Chondrocyte (in vitro differentiated cells): ENCODE results near the gene CD99L2. TPM values are rescaled to one million over a fixed set of nuclear protein-coding genes. Genes with fewer than 3 reads are reported as not detected.

ENCODE experiments used
- DNase-seq: peaks from one replicate; pipeline ENCODE4 v3.0.0; 2021; ENCODE audit warnings: mixed read lengths, low spot score
- H3K27ac Mint-ChIP-seq: one replicate; pipeline ENCODE4 v1.8.0; 2021; ENCODE audit warnings: mild to moderate bottlenecking, moderate library complexity, mixed read lengths; ENCODE audit not compliant: unreplicated experiment
- H3K27me3 Mint-ChIP-seq: 2 replicates; pipeline ENCODE4 v1.8.0; 2021; ENCODE audit warnings: low read depth, mixed read lengths
- H3K36me3 Mint-ChIP-seq: 2 replicates; pipeline ENCODE4 v1.8.0; 2021; ENCODE audit warnings: low read depth, mixed read lengths
- H3K4me1 Mint-ChIP-seq: 2 replicates; pipeline ENCODE4 v1.8.0; 2021; ENCODE audit warnings: low read depth, mild to moderate bottlenecking, mixed read lengths
- H3K4me3 Mint-ChIP-seq: one replicate; pipeline ENCODE4 v1.8.0; 2021; ENCODE audit warnings: mild to moderate bottlenecking, moderate library complexity, mixed read lengths; ENCODE audit not compliant: unreplicated experiment
- H3K9me3 Mint-ChIP-seq: 2 replicates; pipeline ENCODE4 v1.8.0; 2021; ENCODE audit warnings: low read depth, mixed read lengths
- total RNA-seq: library from RNA; stranded (reverse); gene quantifications from 3 replicates; pipeline ENCODE4 v1.2.1, GENCODE V29; 2021
- TF ChIP-seq, protein P1 (sequence below): fragments of 200-600 bp; sonication (generic); IDR thresholded peaks from 2 replicates; pipeline ENCODE4 v1.5.0; 2021; ENCODE audit warnings: antibody characterized with exemption, mild to moderate bottlenecking, moderate library complexity

CD99L2 gene
- total RNA-seq, 1 donor from 2014 or later: 82.1 TPM

DNA sequence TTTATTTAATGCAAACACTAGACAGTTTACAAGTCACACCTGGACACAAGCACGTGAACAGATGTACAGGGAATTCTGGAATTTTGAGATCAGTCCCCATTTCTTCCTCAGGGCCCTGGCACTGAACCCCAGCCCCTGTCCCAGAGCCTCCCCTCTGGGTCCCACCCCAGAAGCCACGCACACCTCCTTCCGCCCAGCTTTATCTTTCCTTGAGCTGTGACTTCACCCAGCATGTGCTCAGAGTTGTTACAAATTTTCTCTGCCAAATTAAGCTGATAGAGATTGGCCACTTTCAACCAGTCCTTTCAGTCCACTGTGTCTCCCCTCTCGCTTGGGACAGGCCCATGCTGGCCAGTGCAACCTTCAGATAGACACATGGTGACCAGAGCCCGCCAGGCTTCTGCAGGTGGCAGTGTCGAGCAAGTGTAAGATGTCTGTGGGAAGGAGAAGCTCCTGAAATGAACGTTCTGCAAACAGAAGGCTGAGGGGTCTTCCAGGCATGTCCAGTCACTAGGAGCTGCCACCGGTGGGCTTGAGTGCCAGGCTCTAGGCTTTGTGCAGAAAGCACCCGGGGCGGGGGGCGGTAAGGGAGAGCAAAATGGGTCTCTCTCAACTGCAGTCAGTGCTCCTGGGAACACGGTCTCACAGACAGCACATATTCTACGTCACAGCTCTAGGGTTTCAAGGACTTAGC lies 132.0 kb downstream of the CD99L2 start:
- Mint-ChIP-seq H3K36me3 (peaks cover 2% of the 10 kb centered on the region), H3K27ac (no peak overlapping the region), H3K4me3 (no peak overlapping the region), H3K4me1 (peaks cover 3% of the 10 kb centered on the region), H3K27me3 (no peaks in the 10 kb centered on the region), H3K9me3 (no peaks in the 10 kb centered on the region)
- TF ChIP-seq, protein P1, sequence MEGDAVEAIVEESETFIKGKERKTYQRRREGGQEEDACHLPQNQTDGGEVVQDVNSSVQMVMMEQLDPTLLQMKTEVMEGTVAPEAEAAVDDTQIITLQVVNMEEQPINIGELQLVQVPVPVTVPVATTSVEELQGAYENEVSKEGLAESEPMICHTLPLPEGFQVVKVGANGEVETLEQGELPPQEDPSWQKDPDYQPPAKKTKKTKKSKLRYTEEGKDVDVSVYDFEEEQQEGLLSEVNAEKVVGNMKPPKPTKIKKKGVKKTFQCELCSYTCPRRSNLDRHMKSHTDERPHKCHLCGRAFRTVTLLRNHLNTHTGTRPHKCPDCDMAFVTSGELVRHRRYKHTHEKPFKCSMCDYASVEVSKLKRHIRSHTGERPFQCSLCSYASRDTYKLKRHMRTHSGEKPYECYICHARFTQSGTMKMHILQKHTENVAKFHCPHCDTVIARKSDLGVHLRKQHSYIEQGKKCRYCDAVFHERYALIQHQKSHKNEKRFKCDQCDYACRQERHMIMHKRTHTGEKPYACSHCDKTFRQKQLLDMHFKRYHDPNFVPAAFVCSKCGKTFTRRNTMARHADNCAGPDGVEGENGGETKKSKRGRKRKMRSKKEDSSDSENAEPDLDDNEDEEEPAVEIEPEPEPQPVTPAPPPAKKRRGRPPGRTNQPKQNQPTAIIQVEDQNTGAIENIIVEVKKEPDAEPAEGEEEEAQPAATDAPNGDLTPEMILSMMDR: peak; percentile 43
- no peak for DNase-seq

DNA sequence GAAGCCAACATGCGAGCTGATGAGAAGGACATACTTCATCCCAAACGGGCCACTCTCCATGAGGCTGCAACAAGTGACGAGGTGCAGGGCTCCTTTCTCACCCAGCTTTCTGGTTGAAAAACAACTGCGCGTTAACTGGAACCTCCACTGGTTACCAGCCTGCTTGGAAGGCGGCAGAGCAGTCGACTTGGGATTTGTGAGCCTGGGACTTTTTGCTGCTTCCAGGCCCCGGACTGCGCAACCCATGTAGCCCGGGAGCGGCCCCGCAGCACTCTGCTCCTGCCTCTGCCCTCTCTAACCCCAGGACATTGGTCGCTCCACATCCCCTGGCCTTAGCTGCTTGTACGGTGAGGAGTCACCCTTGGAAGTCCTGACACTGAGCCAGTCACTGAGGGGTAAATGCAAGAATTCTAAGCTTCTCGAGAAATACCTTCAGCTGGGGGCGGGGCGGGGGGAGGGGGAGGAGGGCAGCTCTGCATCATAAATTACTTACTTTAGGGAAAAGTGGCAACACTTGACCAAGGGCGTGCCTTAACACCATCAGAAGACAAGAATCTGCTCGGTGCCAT lies 132.6 kb downstream of the CD99L2 start:
- Mint-ChIP-seq H3K36me3 (peaks cover 2% of the 10 kb centered on the region), H3K9me3 (no peaks in the 10 kb centered on the region), H3K4me3 (no peak overlapping the region), H3K27ac (no peak overlapping the region), H3K27me3 (no peaks in the 10 kb centered on the region), H3K4me1 (peaks cover 3% of the 10 kb centered on the region)
- no peak for DNase-seq
- TF ChIP-seq, protein P1: no peak

DNA sequence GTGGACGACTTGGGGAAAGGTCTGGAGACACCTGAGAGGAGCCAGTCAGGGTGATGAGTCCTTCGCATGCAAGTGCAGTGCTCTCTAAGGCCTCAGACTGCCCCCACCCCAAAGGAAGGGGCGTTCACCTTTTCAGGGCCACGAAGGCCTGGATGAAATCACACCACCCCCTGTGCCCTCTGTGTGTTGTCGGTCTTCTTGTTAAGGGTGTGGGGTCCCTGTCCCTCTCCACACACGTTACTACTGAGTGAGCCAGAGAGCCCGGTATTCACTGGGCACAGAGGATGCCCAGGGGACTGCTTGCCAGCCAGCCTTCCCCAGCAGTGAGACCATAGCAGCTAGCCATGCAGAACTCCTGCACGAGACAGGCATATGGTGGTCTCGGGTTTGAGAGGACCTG lies 133.2 kb downstream of the CD99L2 start:
- Mint-ChIP-seq H3K4me1 (peaks cover 3% of the 10 kb centered on the region), H3K27ac (no peak overlapping the region)

GRCh38 chrX:150763810-150764209 lies 134.7 kb downstream of the CD99L2 start:
- Mint-ChIP-seq H3K27ac (no peak overlapping the region), H3K27me3 (no peaks in the 10 kb centered on the region), H3K4me3 (no peak overlapping the region), H3K36me3 (peaks cover 2% of the 10 kb centered on the region), H3K9me3 (no peaks in the 10 kb centered on the region), H3K4me1 (peaks cover 3% of the 10 kb centered on the region)
- TF ChIP-seq, protein P1: no peak
- no peak for DNase-seq

More for the DNA sequence above, 133.2 kb downstream of the CD99L2 start:
- Mint-ChIP-seq H3K27me3 (no peaks in the 10 kb centered on the region), H3K9me3 (no peaks in the 10 kb centered on the region), H3K36me3 (peaks cover 2% of the 10 kb centered on the region), H3K4me3 (no peak overlapping the region)
- TF ChIP-seq, protein P1: no peak
- DNase-seq: no peak

GRCh38 chrX:150763303-150763797 lies 135.1 kb downstream of the CD99L2 start:
- no peak for DNase-seq
- H3K27ac Mint-ChIP-seq: no peak overlapping the region
- peaks cover 2% of the 10 kb centered on the region for H3K36me3 Mint-ChIP-seq
- TF ChIP-seq, protein P1: no peak
- H3K4me1 Mint-ChIP-seq: peaks cover 3% of the 10 kb centered on the region
- H3K27me3 Mint-ChIP-seq: no peaks in the 10 kb centered on the region
- no peaks in the 10 kb centered on the region for H3K9me3 Mint-ChIP-seq
- no peak overlapping the region for H3K4me3 Mint-ChIP-seq
